Cerebellar nuclear complex (tissue), 1 donor: ENCODE data around the gene MIGA2.
A peak's percentile ranks its signal among the peaks of the same experiment; 100 is the strongest.
"Not testable (repeated sequence)": the region's sequence is repeated elsewhere in the genome, so short reads cannot be mapped to it uniquely, and the experiment has no call there.

ENCODE experiments used
- DNase-seq, 2 experiments: peaks; one replicate each; lab custom pipeline; 2025; lab: John Stamatoyannopoulos, UW

The MIGA2 gene

DNA sequence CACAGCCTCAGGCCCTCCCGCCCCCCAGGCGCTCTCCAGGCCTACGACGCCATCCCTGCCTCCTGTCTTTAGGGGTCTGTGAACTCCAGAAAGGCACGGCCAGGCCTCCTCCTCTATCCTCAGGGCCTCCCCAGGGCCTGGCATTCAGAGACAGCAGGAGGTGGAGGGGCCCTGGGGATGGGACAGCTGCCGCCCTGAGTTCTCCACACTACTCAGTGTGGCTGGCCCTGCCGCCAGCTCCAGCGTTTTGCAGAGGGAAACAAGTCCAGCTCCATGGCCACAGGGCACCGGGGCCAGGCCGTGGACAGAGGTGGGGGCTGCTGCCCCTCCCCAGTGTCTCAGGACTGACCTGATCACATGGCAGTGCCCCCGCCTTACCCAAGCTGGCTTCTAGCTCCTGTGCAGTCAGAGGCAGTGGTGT lies 24.7 kb upstream of the MIGA2 start:
- DNase-seq = no peak

- no peak for DNase-seq
Measured at GRCh38 chr9:129012343-129012742, 24.1 kb upstream of the MIGA2 start.

DNA sequence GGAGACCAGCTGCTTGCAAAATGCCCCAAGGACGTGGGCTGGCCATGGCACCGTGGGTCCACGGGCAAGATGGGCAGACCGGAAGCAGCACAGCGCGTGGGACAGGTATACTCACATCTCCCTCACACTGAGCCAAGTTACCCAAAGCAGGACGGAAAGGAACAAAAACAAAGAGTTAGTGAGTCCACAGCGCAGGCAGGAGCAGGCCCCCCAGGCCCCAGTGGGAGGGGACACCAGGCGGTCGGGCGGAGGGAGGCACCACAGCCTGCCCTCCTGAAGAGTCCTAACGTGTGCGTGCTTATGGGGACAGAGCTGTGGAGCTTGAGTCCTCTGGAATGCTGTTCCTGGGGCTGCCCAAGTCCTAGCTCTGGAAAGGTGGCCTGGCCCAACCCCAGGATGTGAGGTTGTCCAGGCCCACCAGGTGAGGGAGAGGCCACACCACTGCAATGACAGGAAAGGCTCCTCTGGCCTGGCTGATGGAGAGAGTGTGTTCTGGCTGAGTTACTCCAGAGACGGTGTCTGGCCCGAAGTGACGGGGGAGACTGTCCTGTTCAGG lies 23.5 kb upstream of the MIGA2 start:
- DNase-seq = no peak

- DNase-seq = no peak
Measured at GRCh38 chr9:129013674-129014073, 22.8 kb upstream of the MIGA2 start.

DNA sequence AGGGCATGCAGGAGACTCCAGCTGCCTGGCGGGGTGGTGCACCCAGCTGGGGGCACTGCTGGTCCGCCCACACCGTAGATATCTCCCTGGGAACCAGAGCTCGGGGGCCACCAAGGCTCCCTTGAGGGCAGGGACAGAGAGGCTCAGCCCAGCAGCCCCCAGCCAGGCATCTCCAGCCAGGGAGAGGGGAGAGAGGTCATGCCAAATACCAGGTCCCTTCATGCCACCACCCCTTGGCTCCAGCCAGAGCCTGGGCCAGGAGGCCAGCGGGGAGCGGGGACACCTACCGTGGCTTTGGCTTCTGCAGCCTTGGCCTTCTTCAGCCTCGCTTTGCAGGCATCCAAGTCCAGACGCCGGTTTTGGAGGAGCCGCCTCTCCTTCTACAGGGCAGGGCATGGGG lies 22.3 kb upstream of the MIGA2 start:
- no peak for DNase-seq

DNA sequence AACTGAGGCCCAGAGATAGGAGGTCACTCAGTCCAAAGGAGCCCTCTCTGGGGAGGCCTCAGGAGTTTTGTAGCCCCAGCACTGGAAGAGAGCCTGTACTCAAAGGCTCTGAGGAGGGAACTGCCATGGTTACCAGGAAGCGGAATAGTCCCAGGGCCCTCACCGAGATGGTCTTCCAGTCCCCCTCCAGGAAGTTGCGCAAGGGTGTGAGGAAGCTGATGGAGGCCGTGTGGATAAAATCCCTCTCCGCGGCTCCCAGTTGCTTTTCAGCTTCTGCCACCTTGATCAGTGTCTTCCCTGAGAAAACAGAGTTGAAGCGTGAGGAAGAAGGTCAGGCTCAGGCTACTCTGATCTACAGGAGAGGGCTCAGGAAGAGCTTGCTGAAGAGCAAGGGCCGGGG lies 21.8 kb upstream of the MIGA2 start:
- DNase-seq = no peak

DNA sequence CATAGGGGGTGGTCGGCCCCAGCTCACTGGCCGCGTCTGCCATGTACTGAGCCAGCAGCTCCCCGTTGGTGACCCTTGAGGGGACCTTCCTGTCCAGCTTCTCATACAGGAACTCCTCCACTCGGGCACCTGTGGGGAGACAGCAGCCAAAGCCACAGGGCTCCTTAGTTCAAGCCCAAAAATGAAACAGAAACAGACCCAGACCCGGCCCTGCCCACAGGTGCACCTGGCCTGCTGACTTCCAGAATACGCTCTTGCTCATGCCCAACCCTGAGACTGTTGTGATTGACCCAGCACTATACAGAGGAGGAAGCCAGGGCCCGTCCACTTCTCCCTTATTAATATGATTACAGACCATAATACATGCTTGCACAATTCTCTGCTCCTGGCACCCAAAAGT lies 15.3 kb upstream of the MIGA2 start:
- no peak for DNase-seq

GRCh38 chr9:129022037-129022436 lies 14.4 kb upstream of the MIGA2 start:
- no peak for DNase-seq

GRCh38 chr9:129023036-129023907 lies 13.2 kb upstream of the MIGA2 start:
- DNase-seq = no peak

- DNase-seq = no peak
Measured at GRCh38 chr9:129023908-129024233, 12.6 kb upstream of the MIGA2 start.

GRCh38 chr9:129026442-129027223 lies 9.8 kb upstream of the MIGA2 start:
- DNase-seq = no peak

- no peak for DNase-seq
Measured at GRCh38 chr9:129027224-129027684, 9.2 kb upstream of the MIGA2 start.

DNA sequence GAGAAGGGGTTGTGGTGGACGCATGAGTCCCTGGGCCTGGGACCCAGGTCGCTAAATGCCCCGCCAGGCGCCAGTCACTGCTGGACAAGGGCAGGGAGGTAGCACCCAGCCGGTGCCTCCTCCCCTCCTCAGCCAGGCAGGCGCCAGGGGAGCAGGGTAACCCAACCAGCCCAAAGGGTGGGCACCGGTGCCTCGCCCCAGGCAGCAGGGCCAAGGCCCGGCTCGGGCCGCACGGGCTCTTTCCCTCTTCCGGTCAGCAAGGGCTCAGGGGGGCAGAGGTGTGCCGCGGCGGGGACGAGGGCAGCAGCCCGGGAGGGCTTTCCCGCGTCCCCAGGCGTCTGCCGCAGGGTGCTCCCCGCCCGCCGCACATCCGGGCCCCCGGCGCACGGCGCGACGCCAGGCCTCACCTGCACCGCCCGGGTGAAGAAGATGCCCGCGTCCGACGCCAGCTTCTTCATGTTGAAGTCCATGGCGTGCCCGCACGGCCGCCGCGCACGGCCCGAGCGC lies 8.7 kb upstream of the MIGA2 start:
- DNase-seq = no peak

DNA sequence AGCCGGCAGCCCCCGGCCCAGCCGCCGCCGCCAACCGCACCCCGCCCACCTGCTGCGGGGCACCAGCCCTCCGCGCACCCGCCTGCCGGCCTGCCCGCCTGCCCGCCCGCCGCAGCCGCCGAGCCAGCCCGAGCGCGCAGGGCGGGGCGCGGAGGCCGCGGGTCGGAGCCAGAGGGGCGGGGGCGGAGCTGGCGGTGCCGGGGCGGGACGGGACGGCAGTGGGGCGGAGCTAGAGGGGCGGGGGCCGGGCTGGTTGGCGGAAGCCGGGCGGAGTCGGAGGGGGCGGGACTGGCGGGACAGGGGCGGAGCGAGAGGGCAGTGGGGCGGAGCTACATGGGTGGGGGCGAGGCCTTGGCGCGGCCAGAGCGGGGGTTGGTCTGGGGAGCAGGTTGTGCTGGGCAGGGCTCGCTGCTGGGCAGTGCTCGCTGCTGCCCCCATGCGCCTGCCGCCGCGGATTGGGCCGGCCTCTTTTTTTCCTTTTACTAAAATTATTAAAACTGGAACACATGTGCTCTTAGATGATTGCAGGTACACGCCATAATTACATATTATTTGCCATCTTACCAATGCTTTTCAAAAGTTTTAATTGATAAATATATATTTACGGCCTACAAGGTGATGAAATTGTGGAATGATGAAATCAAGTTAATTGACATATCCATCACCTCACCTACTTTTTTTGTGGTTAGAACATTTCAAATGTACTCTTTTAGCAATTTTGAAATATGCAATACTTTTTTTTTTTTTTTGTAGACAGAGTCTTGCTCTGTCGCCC lies 8.0 kb upstream of the MIGA2 start, which contains the start of gene SH3GLB2:
Gene SH3GLB2 (minus strand): TSS at position 140 of the 775 bp plus-strand sequence. CDS start 177 bp downstream, outside the sequence.
- DNase-seq = peak; percentile 91 to 93

GRCh38 chr9:129030191-129030590 lies 6.2 kb upstream of the MIGA2 start:
- DNase-seq = no peak

GRCh38 chr9:129031514-129031913 lies 4.9 kb upstream of the MIGA2 start:
- no peak for DNase-seq

DNA sequence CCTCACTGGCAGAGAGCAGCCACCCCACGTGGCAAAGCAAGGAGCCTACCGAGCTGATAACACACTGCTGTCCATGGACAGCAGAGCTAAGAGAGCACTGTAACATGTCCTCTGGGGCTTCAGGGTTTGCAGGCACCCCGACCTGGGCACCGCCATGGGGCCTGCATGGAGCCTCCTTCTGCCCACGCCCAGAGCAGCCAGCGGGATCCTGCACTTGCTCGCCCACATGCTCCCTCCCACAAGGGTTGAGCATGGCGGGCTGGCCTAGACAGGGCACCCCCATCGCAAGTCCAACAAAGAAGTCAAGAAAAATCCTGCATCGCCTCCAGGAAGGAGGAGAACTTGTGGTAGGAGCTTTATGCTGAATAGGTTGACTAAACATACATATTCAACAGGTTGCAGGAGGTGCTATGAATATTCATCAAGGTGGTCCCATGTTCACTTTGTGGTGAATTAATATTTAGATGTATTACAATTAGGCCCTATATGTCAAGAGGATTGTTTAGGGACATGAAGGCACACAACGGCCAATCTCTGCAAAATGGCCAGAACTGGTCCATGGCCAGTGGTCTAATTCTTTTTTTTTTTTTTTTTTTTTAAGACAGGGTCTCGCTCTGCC lies 3.8 kb upstream of the MIGA2 start:
- no peak for DNase-seq

GRCh38 chr9:129033216-129033615 lies 3.2 kb upstream of the MIGA2 start:
- no peak for DNase-seq

DNA sequence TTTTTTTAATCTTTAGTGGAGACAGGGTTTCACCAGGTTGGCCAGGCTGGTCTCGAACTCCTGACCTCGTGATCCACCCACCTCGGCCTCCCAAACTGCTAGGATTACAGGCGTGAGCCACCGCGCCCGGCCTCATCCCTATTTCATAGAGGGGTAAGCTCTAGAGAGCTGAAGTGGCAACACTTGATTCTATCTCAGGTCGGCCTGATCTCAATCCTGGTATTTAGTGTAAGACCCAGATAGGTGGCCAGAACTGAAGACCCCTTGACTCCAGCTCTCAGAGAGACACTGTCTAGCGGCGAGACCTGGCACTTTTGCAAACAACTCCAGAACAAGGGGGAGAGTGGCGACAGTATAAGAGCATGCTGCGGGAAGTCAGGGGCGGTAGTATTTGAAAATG lies 588 bp upstream of the MIGA2 start:
- not testable (repeated sequence) for DNase-seq

DNA sequence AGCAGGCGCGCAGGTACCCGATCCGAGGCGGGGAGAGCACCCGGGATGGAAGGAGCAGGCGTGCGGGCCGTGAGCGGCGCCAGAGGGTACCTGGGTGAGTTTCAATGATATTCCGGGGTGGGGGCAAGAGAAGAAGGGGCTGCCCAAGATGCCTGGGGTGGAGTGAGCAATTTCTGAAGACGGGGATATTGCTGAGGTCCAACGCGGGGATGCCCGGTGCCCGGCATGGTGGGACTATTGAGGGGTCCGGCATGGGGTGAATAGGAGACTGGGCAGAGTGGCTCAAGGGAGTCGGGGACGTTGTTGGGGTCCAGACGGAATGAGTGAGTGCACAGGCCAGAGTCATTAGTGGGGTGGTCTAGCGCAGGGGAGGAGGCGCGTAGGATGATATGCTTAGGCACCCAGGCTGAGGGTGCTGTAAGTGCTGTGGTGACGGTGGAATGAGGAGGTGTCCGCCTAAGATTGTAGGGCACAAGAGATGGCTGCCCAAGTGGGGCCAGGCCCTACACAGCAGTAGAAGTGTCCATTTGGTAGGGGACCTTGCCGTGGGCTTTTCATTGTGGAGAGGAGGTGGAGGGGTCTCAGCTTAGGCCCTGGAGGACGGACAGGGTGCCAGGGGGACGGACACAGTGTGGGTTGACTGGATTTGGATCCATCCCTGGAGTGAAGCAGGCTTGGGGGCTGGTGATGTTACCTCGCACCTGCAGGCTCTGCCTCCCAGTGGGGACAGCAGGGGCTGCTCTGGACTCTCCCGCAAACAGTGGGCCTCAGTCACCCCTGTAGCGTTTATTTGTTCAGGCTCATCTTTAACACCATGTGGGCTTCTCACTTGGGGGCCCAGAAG lies 719 bp downstream of the MIGA2 start:
- DNase-seq = no peak

- no peak for DNase-seq
Measured at GRCh38 chr9:129037767-129038098, 1.3 kb downstream of the MIGA2 start.
